SK-N-SH (cell line): ENCODE results near the gene SAMD4A. TPM values are rescaled to one million over a fixed set of nuclear protein-coding genes. Genes with fewer than 3 reads are reported as not detected.

Experiments used
- CTCF ChIA-PET: fragments of 300-600, 350-600 bp; formaldehyde crosslinking; extraction: SDS; loops from one replicate; lab custom pipeline; 2021; lab: Yijun Ruan, JAX
- POLR2A ChIA-PET: fragments of 350-600 bp; sonication (Branson Sonifier 250); formaldehyde crosslinking; extraction: SDS; loops from one replicate; lab custom pipeline; 2020; ENCODE audit warnings: antibody characterized with exemption, inconsistent platforms; lab: Yijun Ruan, JAX
- DNase-seq: peaks from one replicate; pipeline ENCODE4 v3.0.0; 2012
- H2AFZ ChIP-seq: fragments of 200-600 bp; sonication (generic); 2 replicates; pipeline ENCODE4 v1.8.1; 2016; ENCODE audit warnings: antibody characterized with exemption, mild to moderate bottlenecking, low read depth
- H3F3A ChIP-seq: fragments of 200-600 bp; sonication (generic); replicated peaks from 2 replicates; pipeline ENCODE3; 2016; ENCODE audit warnings: antibody characterized with exemption, mild to moderate bottlenecking; ENCODE audit not compliant: insufficient read depth
- H3K27ac ChIP-seq, 2 experiments: fragments of 200-500 bp in 1 of 2; fragments of 200-600 bp in 1 of 2; sonication (Bioruptor generic) in 1 of 2; sonication (generic), shearing (Covaris generic) in 1 of 2; 2 replicates each; pipeline versions ENCODE4 v1.5.1 to v1.6.1; 2014 to 2016; ENCODE audit warnings: low read depth in 2 of 2, inconsistent platforms in 1 of 2, low read length in 1 of 2, mild to moderate bottlenecking in 1 of 2, mixed read lengths in 1 of 2
- H3K27me3 ChIP-seq: fragments of 200-600 bp; sonication (generic), shearing (Covaris generic); 2 replicates; pipeline ENCODE4 v1.6.1; 2016; ENCODE audit warnings: mixed run types; ENCODE audit not compliant: insufficient read depth
- H3K36me3 ChIP-seq, 2 experiments: fragments of 200-500 bp in 1 of 2; fragments of 200-600 bp in 1 of 2; sonication (Bioruptor generic) in 1 of 2; sonication (generic) in 1 of 2; replicated peaks in 1 of 2; 2 replicates each; pipeline versions ENCODE3 to v1.5.1; 2014 to 2016; ENCODE audit warnings: low read length in 1 of 2, mild to moderate bottlenecking in 1 of 2; ENCODE audit not compliant: insufficient read depth in 2 of 2, control insufficient read depth in 1 of 2
- H3K4me1 ChIP-seq, 2 experiments: fragments of 200-500 bp in 1 of 2; fragments of 200-600 bp in 1 of 2; sonication (Bioruptor generic) in 1 of 2; sonication (generic), shearing (Covaris generic) in 1 of 2; 2 replicates each; pipeline versions ENCODE4 v1.5.1 to v1.6.1; 2014 to 2016; ENCODE audit warnings: low read depth in 1 of 2, low read length in 1 of 2, mixed run types in 1 of 2; ENCODE audit not compliant: insufficient read depth in 2 of 2, control insufficient read depth in 1 of 2
- H3K4me2 ChIP-seq: fragments of 200-600 bp; sonication (generic), shearing (Covaris generic); 2 replicates; pipeline ENCODE4 v1.6.1; 2017; ENCODE audit warnings: mixed run types
- H3K4me3 ChIP-seq, 2 experiments: fragments of 200-500 bp in 1 of 2; fragments of 200-600 bp in 1 of 2; sonication (Bioruptor generic) in 1 of 2; sonication (generic), shearing (Covaris generic) in 1 of 2; 2 replicates each; pipeline versions ENCODE4 v1.5.1 to v1.8.1; 2014 to 2016; ENCODE audit warnings: low read depth in 2 of 2, inconsistent platforms in 1 of 2, low read length in 1 of 2, mild to moderate bottlenecking in 1 of 2, mixed read lengths in 1 of 2, moderate library complexity in 1 of 2
- H3K79me2 ChIP-seq: fragments of 200-600 bp; sonication (generic); 2 replicates; pipeline ENCODE4 v1.8.1; 2017; ENCODE audit warnings: mild to moderate bottlenecking; ENCODE audit not compliant: insufficient read depth
- H3K9ac ChIP-seq: fragments of 200-600 bp; sonication (generic); 2 replicates; pipeline ENCODE4 v1.6.1; 2017; ENCODE audit warnings: mixed run types
- H3K9me2 ChIP-seq: fragments of 200-600 bp; sonication (generic); 2 replicates; pipeline ENCODE4 v1.6.1; 2017; ENCODE audit warnings: mixed run types
- H3K9me3 ChIP-seq: fragments of 200-600 bp; sonication (generic); 2 replicates; pipeline ENCODE4 v1.6.1; 2017; ENCODE audit warnings: mixed run types, mild to moderate bottlenecking, moderate library complexity
- H4K20me1 ChIP-seq: fragments of 200-600 bp; sonication (generic); 2 replicates; pipeline ENCODE4 v1.6.1; 2017; ENCODE audit warnings: mild to moderate bottlenecking, mixed run types; ENCODE audit not compliant: insufficient read depth
- CHD2 ChIP-seq: fragments of 150-350 bp; IDR thresholded peaks from 2 replicates; pipeline ENCODE4 v1.6.1; 2018; ENCODE audit warnings: low read length; ENCODE audit not compliant: partially characterized antibody
- EP300 ChIP-seq, 2 experiments: IDR thresholded peaks; 2 replicates each; pipeline versions ENCODE4 v1.4.0 to v1.6.1; 2012; ENCODE audit warnings: borderline replicate concordance in 1 of 2, low read depth in 1 of 2, low read length in 1 of 2
- EZH2phosphoT487 ChIP-seq: fragments of 200-600 bp; sonication (generic); IDR thresholded peaks from 2 replicates; pipeline ENCODE4 v1.6.1; 2017; ENCODE audit warnings: low read depth, mixed run types, mild to moderate bottlenecking, antibody characterized with exemption, moderate library complexity, borderline replicate concordance
- FOSL2 ChIP-seq: IDR thresholded peaks from 2 replicates; pipeline ENCODE4 v1.4.0; 2012; ENCODE audit warnings: low read depth, mild to moderate bottlenecking, moderate library complexity, borderline replicate concordance
- FOXM1 ChIP-seq: IDR thresholded peaks from 2 replicates; pipeline ENCODE4 v1.4.0; 2012; ENCODE audit warnings: low read depth, mild to moderate bottlenecking
- GABPA ChIP-seq: IDR thresholded peaks from 2 replicates; pipeline ENCODE4 v1.4.0; 2012; ENCODE audit warnings: low read depth, mild to moderate bottlenecking
- GATA2 ChIP-seq: sonication (generic); formaldehyde crosslinking; IDR thresholded peaks from 2 replicates; pipeline ENCODE4 v1.5.0; 2020; ENCODE audit warnings: mild to moderate bottlenecking, missing genetic modification reagents
- IRF3 ChIP-seq: fragments of 150-350 bp; IDR thresholded peaks from 2 replicates; pipeline ENCODE4 v1.6.1; 2016; ENCODE audit warnings: mild to moderate bottlenecking, low read depth, low read length
- JUND ChIP-seq: IDR thresholded peaks from 2 replicates; pipeline ENCODE4 v1.4.0; 2012
- MEF2A ChIP-seq: IDR thresholded peaks from 2 replicates; pipeline ENCODE4 v1.4.0; 2012; ENCODE audit warnings: low read depth, borderline replicate concordance
- MXI1 ChIP-seq: IDR thresholded peaks from 2 replicates; pipeline ENCODE4 v1.6.1; 2012; ENCODE audit warnings: mild to moderate bottlenecking, low read depth, low read length, improper control_type of control experiment
- PBX3 ChIP-seq: IDR thresholded peaks from 2 replicates; pipeline ENCODE4; 2012
- POLR2AphosphoS5 ChIP-seq: IDR thresholded peaks from 2 replicates; pipeline ENCODE4 v1.6.1; 2012; ENCODE audit warnings: low read depth, low read length
- RAD21 ChIP-seq: IDR thresholded peaks from 2 replicates; pipeline ENCODE4 v1.6.1; 2012; ENCODE audit warnings: mild to moderate bottlenecking, low read length
- RXRA ChIP-seq: IDR thresholded peaks from 2 replicates; pipeline ENCODE4 v1.4.0; 2012; ENCODE audit warnings: low read depth, mild to moderate bottlenecking, borderline replicate concordance
- SMC3 ChIP-seq: IDR thresholded peaks from 2 replicates; pipeline ENCODE4 v1.6.1; 2012; ENCODE audit warnings: low read depth, low read length, improper control_type of control experiment
- TCF12 ChIP-seq: IDR thresholded peaks from 2 replicates; pipeline ENCODE4 v1.4.0; 2012
- TEAD4 ChIP-seq: IDR thresholded peaks from 2 replicates; pipeline ENCODE4 v1.4.0; 2012; ENCODE audit warnings: mild to moderate bottlenecking, borderline replicate concordance; ENCODE audit not compliant: insufficient read depth
- USF1 ChIP-seq: IDR thresholded peaks from 2 replicates; pipeline ENCODE4 v1.4.0; 2012; ENCODE audit warnings: low read depth, borderline replicate concordance
- USF2 ChIP-seq: fragments of 150-350 bp; IDR thresholded peaks from 2 replicates; pipeline ENCODE4 v1.6.1; 2017; ENCODE audit warnings: antibody characterized with exemption, low read length, low read depth, borderline replicate concordance
- YY1 ChIP-seq: IDR thresholded peaks from 2 replicates; pipeline ENCODE4 v1.4.0; 2012; ENCODE audit warnings: low read depth, mild to moderate bottlenecking
- WGBS: methylation state at CpG from one replicate; pipeline ENCODE4 v1.1.6; 2017; ENCODE audit warnings: low lambda C conversion rate; 5-methylcytosine and 5-hydroxymethylcytosine counted together
- polyA plus RNA-seq, 3 experiments: library from polyadenylated mRNA; depleted of rRNA; stranded (reverse); fragments of >200 nt; gene quantifications; 2 replicates each; pipeline ENCODE4 v1.2.3, GENCODE V29; 2012

Gene SAMD4A
- polyA plus RNA-seq, 1 of the 3 experiments (the other 2 are of a cell fraction): 5.0 TPM

GRCh38 chr14:54789781-54790480, 223.0 kb downstream of the SAMD4A start:
- Histone ChIP-seq H3K4me3 (no peak overlapping the region), H3K27me3 (no peaks in the 10 kb centered on the region), H2AFZ (no peak overlapping the region), H3K79me2 (no peaks in the 10 kb centered on the region), H3K4me2 (no peak overlapping the region), H3K4me1 (peaks cover 18 to 25% of the 10 kb centered on the region in 2 experiments; a peak in 2 of 4 replicates), H4K20me1 (no peaks in the 10 kb centered on the region), H3K9ac (no peak overlapping the region), H3K9me2 (no peaks in the 10 kb centered on the region), H3K36me3 (peaks cover 36 to 58% of the 10 kb centered on the region in 2 experiments), H3K9me3 (no peaks in the 10 kb centered on the region), H3K27ac (no peak overlapping the region), H3F3A (peaks cover 11% of the 10 kb centered on the region)
- POLR2A ChIA-PET: no interaction called here
- DNase-seq: no peak
- 97% methylated on average over 10 of the region's 12 CpGs for WGBS
- TF ChIP-seq CHD2: no peak
- TF ChIP-seq GABPA: no peak
- TF ChIP-seq IRF3: no peak
- TF ChIP-seq MEF2A: no peak
- TF ChIP-seq JUND: no peak
- no peak for TF ChIP-seq RXRA
- no peak for TF ChIP-seq TEAD4
- no peak for TF ChIP-seq MXI1
- no peak for TF ChIP-seq EP300 (IDR thresholded peaks at IDR 0.05; ENCODE audit: borderline replicate concordance in 1 of 2, low read depth in 1 of 2, low read length in 1 of 2)
- no peak for TF ChIP-seq POLR2AphosphoS5
- TF ChIP-seq GATA2: no peak
- TF ChIP-seq PBX3: no peak
- no peak for TF ChIP-seq TCF12
- no peak for TF ChIP-seq YY1
- no peak for TF ChIP-seq FOSL2
- TF ChIP-seq RAD21: no peak
- CTCF ChIA-PET: interaction anchor here (1.8 to 10.1 kb wide), 3 partner anchors 15 to 225 kb away, joined by 6 to 89 read pairs (median 49); no protein-coding TSS in a partner anchor

GRCh38 chr14:54791001-54791400, 224.1 kb downstream of the SAMD4A start:
- no peak for TF ChIP-seq JUND
- no peak for TF ChIP-seq USF2
- TF ChIP-seq CHD2: no peak
- no peak for TF ChIP-seq EZH2phosphoT487
- no peak for TF ChIP-seq USF1
- no peak for TF ChIP-seq SMC3
- no peak for TF ChIP-seq FOXM1
- CTCF ChIA-PET: interaction anchor here (0.9 to 10.1 kb wide), 3 partner anchors 15 to 17 kb away, joined by 3 to 89 read pairs (median 49); no protein-coding TSS in a partner anchor

More at GRCh38 chr14:54791001-54791400, 224.1 kb downstream of the SAMD4A start:
- H3K9me2 ChIP-seq: no peaks in the 10 kb centered on the region
- H3K4me1 ChIP-seq: peaks cover 9 to 14% of the 10 kb centered on the region in 2 experiments; a peak in 2 of 4 replicates
- WGBS: 97% methylated on average over 4 of the region's 4 CpGs
- DNase-seq: no peak
- H3K9ac ChIP-seq: no peak overlapping the region
- H3K9me3 ChIP-seq: no peaks in the 10 kb centered on the region
- POLR2A ChIA-PET: no interaction called here
- no peaks in the 10 kb centered on the region for H3K27me3 ChIP-seq
- H3K79me2 ChIP-seq: no peaks in the 10 kb centered on the region
- no peaks in the 10 kb centered on the region for H4K20me1 ChIP-seq
- H3K36me3 ChIP-seq: peaks cover 40 to 48% of the 10 kb centered on the region in 2 experiments
- H2AFZ ChIP-seq: no peak overlapping the region
- no peak overlapping the region for H3K4me3 ChIP-seq
- no peak overlapping the region for H3K4me2 ChIP-seq
- H3K27ac ChIP-seq: no peak overlapping the region
- H3F3A ChIP-seq: peaks cover 19% of the 10 kb centered on the region
